GM19324 (cell line): Measurements from ENCODE around the gene NAP1L4.

ENCODE experiments used
- ATAC-seq: cut with Tn5 transposase; IDR thresholded peaks from one replicate; pipeline ENCODE4 v1.9.1; 2021; ENCODE audit warnings: mild to moderate bottlenecking, moderate library complexity; ENCODE audit not compliant: unreplicated experiment, low FRiP score

NAP1L4 gene

GRCh38 chr11:2992234-2992996, at the start of gene NAP1L4:
Gene NAP1L4, minus strand, starts transcription at chr11:2992329. Its CDS starts 13,109 bp downstream, at chr11:2979220.
- peak; percentile 89 for ATAC-seq

- no peak for ATAC-seq
Measured at GRCh38 chr11:3040881-3041280, 48.8 kb upstream of the NAP1L4 start.

GRCh38 chr11:3037945-3038271, 45.8 kb upstream of the NAP1L4 start:
- ATAC-seq, result no peak

- no peak for ATAC-seq
Measured at GRCh38 chr11:3037040-3037944, 45.2 kb upstream of the NAP1L4 start.

- ATAC-seq, result no peak
Measured at GRCh38 chr11:3036419-3036818, 44.3 kb upstream of the NAP1L4 start.

GRCh38 chr11:3035333-3035732, 43.2 kb upstream of the NAP1L4 start:
- no peak for ATAC-seq

GRCh38 chr11:3030289-3031070, 38.4 kb upstream of the NAP1L4 start:
- ATAC-seq, result no peak

- no peak for ATAC-seq
Measured at GRCh38 chr11:3028813-3029212, 36.7 kb upstream of the NAP1L4 start.

- ATAC-seq, result no peak
Measured at GRCh38 chr11:3026803-3027202, 34.7 kb upstream of the NAP1L4 start.

- ATAC-seq, result no peak
Measured at GRCh38 chr11:3022982-3023381, 30.9 kb upstream of the NAP1L4 start.

GRCh38 chr11:3022300-3022967, 30.3 kb upstream of the NAP1L4 start:
- ATAC-seq, result no peak

GRCh38 chr11:3021125-3021524, 29.0 kb upstream of the NAP1L4 start:
- no peak for ATAC-seq

- ATAC-seq, result no peak
Measured at GRCh38 chr11:3020011-3020410, 27.9 kb upstream of the NAP1L4 start.

GRCh38 chr11:3018596-3018995, 26.5 kb upstream of the NAP1L4 start:
- ATAC-seq, result no peak

GRCh38 chr11:3016861-3017260, 24.7 kb upstream of the NAP1L4 start:
- no peak for ATAC-seq

GRCh38 chr11:3015796-3016195, 23.7 kb upstream of the NAP1L4 start:
- no peak for ATAC-seq

- ATAC-seq, result no peak
Measured at GRCh38 chr11:3014943-3015342, 22.8 kb upstream of the NAP1L4 start.

- no peak for ATAC-seq
Measured at GRCh38 chr11:3014057-3014938, 22.2 kb upstream of the NAP1L4 start.
